ENCODE results near the gene PLXND1.

- no peak for TF ChIP-seq TAF1 (IDR thresholded peaks at IDR 0.05; ENCODE audit: low read depth)
- no peak for TF ChIP-seq RAD21 (IDR thresholded peaks at IDR 0.05; ENCODE audit: low read depth)
- no peak for TF ChIP-seq REST (IDR thresholded peaks at IDR 0.05; ENCODE audit: low read depth)
Observed at GRCh38 chr3:129547241-129547640, 59.2 kb downstream of the PLXND1 start.

All from Ishikawa (cell line).